Left lung (tissue), 10 donors: ENCODE measurements around the gene DLEC1. TPM values are rescaled to one million over a fixed set of nuclear protein-coding genes. Genes with fewer than 3 reads are reported as not detected.

Experiments used
- ATAC-seq: fragments of 200-7000 bp; cut with Tn5 transposase; one replicate; pipeline ENCODE4 v1.9.1; 2020; ENCODE audit warnings: moderate library complexity
- DNase-seq, 4 donors: peaks; one replicate each; pipeline ENCODE4 v3.0.0-alpha.2; 2013 to 2020
- H3K27ac ChIP-seq, 2 donors: fragments of 200-600 bp; sonication (generic) in 1 of 2; one replicate each; pipeline versions ENCODE4 v1.5.0 to v1.8.0; 2020 to 2021
- H3K27me3 ChIP-seq, 2 donors: fragments of 200-600 bp; sonication (generic) in 1 of 2; one replicate each; pipeline versions ENCODE4 v1.5.0 to v1.8.0; 2020 to 2021
- H3K36me3 ChIP-seq, 2 donors: fragments of 200-600 bp; sonication (generic) in 1 of 2; one replicate each; pipeline versions ENCODE4 v1.5.0 to v1.8.0; 2020 to 2021
- H3K4me1 ChIP-seq, 2 donors: fragments of 200-600 bp; one replicate each; pipeline ENCODE4 v1.8.0; 2021
- H3K4me3 ChIP-seq, 2 donors: fragments of 200-600 bp; sonication (generic) in 1 of 2; one replicate each; pipeline versions ENCODE4 v1.5.0 to v1.8.0; 2020 to 2021; ENCODE audit warnings: mild to moderate bottlenecking in 1 of 2
- H3K9me3 ChIP-seq, 2 donors: fragments of 200-600 bp; sonication (generic) in 1 of 2; one replicate each; pipeline versions ENCODE4 v1.5.0 to v1.8.0; 2020 to 2021
- intact Hi-C, 2 donors: fragments of 100-400 bp; cut with DNase I; formaldehyde crosslinking; loops; one replicate each; pipeline versions ENCODE4 v1.11.2 to v1.14.2; 2022
- polyA plus RNA-seq, 6 donors: library from polyadenylated mRNA; unstranded; fragments of 120-200 nt; gene quantifications; one replicate each; pipeline ENCODE4 v1.2.1, GENCODE V29; 2013; ENCODE audit not compliant: insufficient read length in 6 of 6
- total RNA-seq, 2 donors: library from RNA; stranded (reverse); fragmentation: NEBNext Ultra II Directional; extraction: Animal tissue kit (Norgen Biotek cat#: 25700); gene quantifications; one replicate each; pipeline ENCODE4 v1.2.1, GENCODE V29; 2021
- TF ChIP-seq, protein P1 (sequence below), 2 donors: fragments of 200-600 bp; sonication (generic) in 1 of 2; IDR thresholded peaks; one replicate each; pipeline versions ENCODE4 v1.5.0 to v1.8.0; 2021; ENCODE audit warnings: antibody characterized with exemption in 2 of 2
- donor health status: DM: no; HTN: yes; CAD: no.
- donor health status: DM: no; HTN: no; CAD: no.

DLEC1 gene
- total and polyA plus RNA-seq, 8 donors, result 2.8 to 10.5 (median 6.1) TPM

DNA sequence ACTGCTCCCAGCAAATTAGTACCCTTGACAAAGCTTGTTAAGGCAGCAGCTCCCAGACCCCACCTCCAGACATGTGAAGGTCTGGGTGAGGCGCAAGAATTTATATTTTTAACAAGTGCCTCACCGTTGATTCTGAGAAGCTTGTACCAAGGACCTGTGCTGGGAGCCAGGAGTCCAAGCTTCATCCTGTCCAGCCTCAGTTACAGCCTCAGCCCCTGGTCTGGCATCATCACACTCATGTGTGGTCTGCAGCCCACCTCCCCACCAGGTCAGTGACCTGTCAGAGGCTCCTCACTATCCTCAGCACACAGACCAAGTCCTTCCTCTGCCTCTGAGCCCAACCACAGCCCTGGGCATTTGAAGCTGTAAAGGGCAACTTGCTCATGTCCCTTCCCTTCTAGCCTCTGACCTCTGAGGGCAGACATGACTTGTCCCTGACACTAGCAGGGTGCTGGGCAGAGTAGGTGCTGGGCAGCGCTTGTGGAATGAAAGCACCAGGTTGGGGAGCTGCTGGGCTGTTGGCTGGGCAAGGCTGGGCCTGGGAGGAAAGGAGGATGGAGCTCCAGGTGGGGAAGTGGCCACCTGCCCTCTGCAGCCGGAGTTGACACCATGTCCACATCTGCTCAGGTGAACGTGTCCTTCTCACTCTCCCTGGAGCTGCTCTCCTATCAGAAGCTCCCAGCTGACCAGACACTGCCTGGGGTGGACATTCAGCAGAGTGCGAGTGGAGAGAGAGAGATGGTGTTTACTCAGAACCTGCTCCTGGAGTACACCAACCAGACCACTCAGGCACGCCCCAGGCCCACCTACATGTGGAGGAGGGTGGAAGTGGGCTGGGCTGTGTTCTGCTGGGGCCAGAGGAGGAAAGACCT lies 81.0 kb downstream of the DLEC1 start:
- no peaks in the 10 kb centered on the region for H3K27me3 ChIP-seq
- H3K36me3 ChIP-seq, result peaks cover 0 to 63% of the 10 kb centered on the region in 2 donors
- H3K4me1 ChIP-seq, result peaks cover 0 to 8% of the 10 kb centered on the region in 2 donors
- no peak overlapping the region for H3K4me3 ChIP-seq
- H3K27ac ChIP-seq, result no peak overlapping the region
- DNase-seq (peak in 1 of 4 donors; percentile 25), ATAC-seq (no peak)
- TF ChIP-seq, protein P1, sequence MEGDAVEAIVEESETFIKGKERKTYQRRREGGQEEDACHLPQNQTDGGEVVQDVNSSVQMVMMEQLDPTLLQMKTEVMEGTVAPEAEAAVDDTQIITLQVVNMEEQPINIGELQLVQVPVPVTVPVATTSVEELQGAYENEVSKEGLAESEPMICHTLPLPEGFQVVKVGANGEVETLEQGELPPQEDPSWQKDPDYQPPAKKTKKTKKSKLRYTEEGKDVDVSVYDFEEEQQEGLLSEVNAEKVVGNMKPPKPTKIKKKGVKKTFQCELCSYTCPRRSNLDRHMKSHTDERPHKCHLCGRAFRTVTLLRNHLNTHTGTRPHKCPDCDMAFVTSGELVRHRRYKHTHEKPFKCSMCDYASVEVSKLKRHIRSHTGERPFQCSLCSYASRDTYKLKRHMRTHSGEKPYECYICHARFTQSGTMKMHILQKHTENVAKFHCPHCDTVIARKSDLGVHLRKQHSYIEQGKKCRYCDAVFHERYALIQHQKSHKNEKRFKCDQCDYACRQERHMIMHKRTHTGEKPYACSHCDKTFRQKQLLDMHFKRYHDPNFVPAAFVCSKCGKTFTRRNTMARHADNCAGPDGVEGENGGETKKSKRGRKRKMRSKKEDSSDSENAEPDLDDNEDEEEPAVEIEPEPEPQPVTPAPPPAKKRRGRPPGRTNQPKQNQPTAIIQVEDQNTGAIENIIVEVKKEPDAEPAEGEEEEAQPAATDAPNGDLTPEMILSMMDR (IDR thresholded peaks at IDR 0.05), result no peak
- no peaks in the 10 kb centered on the region for H3K9me3 ChIP-seq
- intact Hi-C loops, result loop anchor here in 1 of 2 donors (10.0 kb wide), 1 partner anchor 355 kb away; no protein-coding TSS in a partner anchor

DNA sequence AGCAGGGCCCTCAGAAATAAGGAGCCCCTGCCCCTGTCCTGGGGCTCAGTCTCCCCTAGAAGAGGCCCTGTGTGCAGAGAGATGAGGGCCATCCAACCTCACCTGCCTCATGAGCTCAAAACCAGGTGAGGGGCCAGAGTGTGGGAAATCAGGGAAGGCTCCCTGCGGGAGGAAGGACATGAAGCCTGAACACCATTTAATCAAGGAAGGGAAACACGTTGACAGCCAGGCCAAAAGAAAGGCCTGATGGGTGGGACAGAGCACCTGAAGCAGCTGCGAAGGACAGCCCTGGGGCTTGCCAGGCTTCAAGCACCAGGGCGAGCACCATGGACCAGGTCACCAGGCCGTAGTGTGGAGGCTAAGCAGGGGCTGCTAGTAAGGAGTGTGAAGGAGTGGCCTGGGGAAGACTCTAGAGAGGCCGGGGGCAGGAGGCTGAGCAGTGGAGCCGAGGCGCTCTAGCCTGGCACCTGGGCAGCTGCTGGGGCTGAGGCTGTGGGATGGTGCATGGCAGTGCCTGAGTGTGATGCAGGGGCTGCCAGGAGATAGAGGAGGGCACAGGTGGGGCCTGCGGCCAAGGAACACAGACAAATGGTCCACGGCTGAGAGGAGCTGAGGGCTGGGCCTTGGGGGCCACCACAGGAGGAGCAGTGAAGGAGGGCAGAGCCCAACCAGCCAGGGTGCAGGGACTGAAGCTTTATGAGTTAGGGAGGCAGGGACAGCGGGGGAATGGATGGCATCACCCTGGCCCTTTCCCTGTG lies 81.9 kb downstream of the DLEC1 start:
- no peak for ATAC-seq
- TF ChIP-seq, protein P1 (IDR thresholded peaks at IDR 0.05), result no peak
- peak in 1 of 4 donors; percentile 21 for DNase-seq
- no peaks in the 10 kb centered on the region for H3K27me3 ChIP-seq
- no peak overlapping the region for H3K4me3 ChIP-seq
- peaks cover 0 to 71% of the 10 kb centered on the region in 2 donors for H3K36me3 ChIP-seq
- peaks cover 0 to 8% of the 10 kb centered on the region in 2 donors for H3K4me1 ChIP-seq
- intact Hi-C loops, result loop anchor here in 1 of 2 donors (10.0 kb wide), 1 partner anchor 354 kb away; no protein-coding TSS in a partner anchor
- H3K9me3 ChIP-seq, result no peaks in the 10 kb centered on the region
- H3K27ac ChIP-seq, result no peak overlapping the region

DNA sequence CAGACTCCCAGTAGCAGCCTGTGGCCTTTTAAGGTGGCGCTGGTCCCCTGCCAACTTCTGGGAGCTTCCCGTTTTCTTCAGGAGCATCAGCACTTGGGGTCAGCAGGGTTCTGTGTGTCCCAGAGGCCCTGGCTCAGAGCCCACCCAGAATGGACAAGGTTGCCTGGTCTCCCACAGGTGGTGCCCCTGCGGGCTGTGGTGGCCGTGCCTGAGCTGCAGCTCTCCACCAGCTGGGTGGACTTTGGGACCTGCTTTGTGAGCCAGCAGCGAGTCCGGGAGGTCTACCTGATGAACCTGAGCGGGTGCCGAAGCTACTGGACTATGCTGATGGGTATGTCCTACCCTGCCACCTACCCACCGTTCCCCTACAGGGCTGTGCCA lies 82.4 kb downstream of the DLEC1 start:
- intact Hi-C loops, result loop anchor here in 1 of 2 donors (10.0 kb wide), 1 partner anchor 353 kb away; no protein-coding TSS in a partner anchor
- TF ChIP-seq, protein P1 (IDR thresholded peaks at IDR 0.05), result no peak
- peaks cover 0 to 77% of the 10 kb centered on the region in 2 donors for H3K36me3 ChIP-seq

DNA sequence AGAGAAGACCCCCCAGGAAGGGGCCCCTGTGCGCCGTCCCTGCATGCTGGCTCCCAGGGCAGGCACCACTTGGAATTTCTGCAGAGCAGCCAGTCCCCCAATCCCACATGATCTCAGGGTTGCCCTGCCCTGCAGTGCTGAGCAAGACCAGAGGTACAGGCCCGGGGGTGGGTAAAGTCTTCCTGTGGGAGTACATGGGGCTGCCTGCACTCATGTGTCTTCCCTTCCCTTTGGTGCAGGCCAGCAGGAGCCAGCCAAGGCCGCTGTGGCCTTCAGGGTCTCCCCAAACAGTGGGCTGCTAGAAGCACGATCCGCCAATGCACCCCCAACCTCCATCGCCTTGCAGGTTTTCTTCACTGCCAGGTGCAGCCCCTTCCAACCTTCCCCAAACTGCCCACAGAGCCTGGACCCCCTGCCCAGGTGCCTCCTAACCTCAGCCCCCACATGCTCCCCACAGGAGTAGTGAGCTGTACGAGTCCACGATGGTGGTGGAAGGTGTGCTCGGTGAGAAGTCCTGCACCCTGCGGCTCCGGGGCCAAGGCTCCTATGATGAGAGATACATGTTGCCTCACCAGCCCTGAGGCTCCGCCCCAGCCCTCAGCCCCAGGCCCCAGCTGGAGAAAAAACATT lies 82.9 kb downstream of the DLEC1 start:
- peaks cover 0 to 8% of the 10 kb centered on the region in 2 donors for H3K4me1 ChIP-seq
- TF ChIP-seq, protein P1 (IDR thresholded peaks at IDR 0.05), result no peak
- H3K9me3 ChIP-seq, result no peaks in the 10 kb centered on the region
- H3K36me3 ChIP-seq, result peaks cover 0 to 82% of the 10 kb centered on the region in 2 donors
- no peak overlapping the region for H3K4me3 ChIP-seq
- H3K27ac ChIP-seq, result no peak overlapping the region
- no peak for DNase-seq
- ATAC-seq, result no peak
- H3K27me3 ChIP-seq, result no peaks in the 10 kb centered on the region
- intact Hi-C loops, result loop anchor here in 1 of 2 donors (10.0 kb wide), 1 partner anchor 353 kb away; no protein-coding TSS in a partner anchor

More for the DNA sequence above, 82.4 kb downstream of the DLEC1 start:
- no peak for DNase-seq
- no peak overlapping the region for H3K27ac ChIP-seq
- no peak overlapping the region for H3K4me3 ChIP-seq
- ATAC-seq, result no peak
- no peaks in the 10 kb centered on the region for H3K27me3 ChIP-seq
- H3K9me3 ChIP-seq, result no peaks in the 10 kb centered on the region
- H3K4me1 ChIP-seq, result peaks cover 0 to 8% of the 10 kb centered on the region in 2 donors
